BJ (cell line): ENCODE data around the gene SKAP1. TPM values are rescaled to one million over a fixed set of nuclear protein-coding genes. Genes with fewer than 3 reads are reported as not detected.
A peak's percentile ranks its signal among the peaks of the same experiment; 100 is the strongest.

Experiments used
- CTCF ChIA-PET: fragments of 350-600 bp; formaldehyde crosslinking; extraction: SDS; loops from one replicate; lab custom pipeline; 2021; ENCODE audit warnings: antibody characterized with exemption, inconsistent platforms; lab: Yijun Ruan, JAX
- POLR2A ChIA-PET: fragments of 300-600 bp; sonication (Branson Sonifier 250); formaldehyde crosslinking; extraction: SDS; loops from one replicate; lab custom pipeline; 2021; ENCODE audit warnings: antibody characterized with exemption; lab: Charles Lee
- DNase-seq: peaks from one replicate; pipeline ENCODE4 v3.0.0-alpha.2; 2011; ENCODE audit warnings: low read depth
- H3K27me3 ChIP-seq: 2 replicates; pipeline ENCODE4 v1.6.0; 2011; ENCODE audit warnings: low read length; ENCODE audit not compliant: control insufficient read depth, insufficient read depth
- H3K36me3 ChIP-seq: 2 replicates; pipeline ENCODE4 v1.5.1; 2011; ENCODE audit warnings: low read length; ENCODE audit not compliant: control insufficient read depth, insufficient read depth
- H3K4me3 ChIP-seq: 2 replicates; pipeline ENCODE4 v1.5.1; 2011; ENCODE audit warnings: low read depth, mild to moderate bottlenecking, control low read depth, low read length
- CTCF ChIP-seq: IDR thresholded peaks from 2 replicates; pipeline ENCODE4 v1.5.1; 2011; ENCODE audit warnings: low read depth, mild to moderate bottlenecking, control low read depth, inconsistent platforms, low read length, moderate library complexity; ENCODE audit not compliant: insufficient read depth
- polyA plus RNA-seq: library from polyadenylated mRNA; depleted of rRNA; stranded (reverse); fragments of >200 nt; gene quantifications from 2 replicates; pipeline ENCODE4 v1.2.3, GENCODE V29; 2011

SKAP1 gene
- polyA plus RNA-seq, 1 experiment, result not detected

GRCh38 chr17:48459070-48459844 is 29.2 kb upstream of the SKAP1 start:
- TF ChIP-seq CTCF, result no peak
- Histone ChIP-seq H3K36me3 (no peaks in the 10 kb centered on the region), H3K4me3 (no peak overlapping the region), H3K27me3 (peaks cover 20% of the 10 kb centered on the region)
- CTCF ChIA-PET, result interaction anchor here (1.5 kb wide), 1 partner anchor 13 kb away, joined by 4 read pairs; no protein-coding TSS in a partner anchor
- no peak for DNase-seq
- POLR2A ChIA-PET, result no interaction called here

DNA sequence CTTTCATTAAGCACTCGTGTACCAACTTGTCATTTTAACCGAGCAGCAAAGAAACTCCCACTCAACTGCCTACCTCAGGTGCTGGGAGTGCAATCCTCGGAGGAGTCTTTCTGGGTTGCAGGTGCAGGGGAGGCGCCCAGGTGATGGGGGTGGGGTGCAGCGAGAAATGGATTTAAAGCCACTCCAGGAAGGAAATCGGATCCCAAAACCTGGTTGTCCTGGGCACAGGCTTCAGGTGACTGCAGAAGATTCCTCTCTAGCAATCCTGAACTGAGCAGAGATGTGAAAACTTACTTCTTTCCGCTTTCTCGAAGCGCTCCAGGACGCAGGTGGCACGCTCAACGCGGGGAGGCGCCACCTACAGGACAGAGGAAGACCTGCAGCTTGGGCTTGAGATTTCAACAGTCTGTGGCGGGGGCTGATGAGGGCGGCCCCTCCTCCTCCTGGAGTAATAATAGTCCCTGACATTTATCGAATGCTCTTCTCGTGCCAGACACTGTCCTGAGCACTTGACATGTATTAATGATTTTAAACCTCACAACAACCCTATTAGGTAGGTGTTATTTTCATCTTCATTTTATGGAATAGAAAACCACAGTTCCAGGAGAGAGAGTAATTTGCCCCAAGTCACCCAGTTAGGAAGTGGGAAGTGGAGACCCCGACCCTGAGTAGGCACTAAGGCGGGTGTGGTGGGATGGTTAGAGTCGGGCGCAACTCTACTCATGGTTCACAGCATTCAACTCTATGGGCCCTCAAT is 27.2 kb upstream of the SKAP1 start:
- CTCF ChIA-PET, result interaction anchor here (0.6 to 2.3 kb wide), 27 partner anchors 8 to 300 kb away, joined by 3 to 16 read pairs (median 4); partner anchors contain the start of gene HOXB5
- no peak for DNase-seq
- peak; percentile 98 for TF ChIP-seq CTCF
- no peaks in the 10 kb centered on the region for H3K36me3 ChIP-seq
- POLR2A ChIA-PET, result no interaction called here
- H3K27me3 ChIP-seq, result peaks cover 14% of the 10 kb centered on the region
- no peak overlapping the region for H3K4me3 ChIP-seq

- no peak for DNase-seq
- peaks cover 13% of the 10 kb centered on the region for H3K27me3 ChIP-seq
- CTCF ChIA-PET, result interaction anchor here (0.6 to 2.3 kb wide), 21 partner anchors 8 to 241 kb away, joined by 3 to 16 read pairs (median 4); partner anchors contain the start of gene HOXB5
These were observed 26.6 kb upstream of the SKAP1 start for GRCh38 chr17:48456589-48456988.

GRCh38 chr17:48455791-48456190 is 25.8 kb upstream of the SKAP1 start:
- H3K27me3 ChIP-seq, result peaks cover 12% of the 10 kb centered on the region
- ChIA-PET CTCF (interaction anchor here (1.1 to 2.3 kb wide), 6 partner anchors 16 to 240 kb away, joined by 3 to 16 read pairs (median 5); no protein-coding TSS in a partner anchor), POLR2A (no interaction called here)
- no peaks in the 10 kb centered on the region for H3K36me3 ChIP-seq
- no peak overlapping the region for H3K4me3 ChIP-seq
- DNase-seq, result no peak
- TF ChIP-seq CTCF, result no peak

More at GRCh38 chr17:48456589-48456988, 26.6 kb upstream of the SKAP1 start:
- no peaks in the 10 kb centered on the region for H3K36me3 ChIP-seq
- H3K4me3 ChIP-seq, result no peak overlapping the region
- POLR2A ChIA-PET, result no interaction called here
- TF ChIP-seq CTCF, result no peak

GRCh38 chr17:48453447-48453846 is 23.4 kb upstream of the SKAP1 start:
- CTCF ChIA-PET, result interaction anchor here (0.6 to 1.3 kb wide), 4 partner anchors 13 to 218 kb away, joined by 3 to 4 read pairs (median 3); no protein-coding TSS in a partner anchor
- H3K36me3 ChIP-seq, result no peaks in the 10 kb centered on the region
- TF ChIP-seq CTCF, result no peak
- no peak for DNase-seq
- POLR2A ChIA-PET, result no interaction called here
- H3K27me3 ChIP-seq, result peaks cover 10% of the 10 kb centered on the region
- H3K4me3 ChIP-seq, result no peak overlapping the region
